Hematopoietic multipotent progenitor cell treated with erythropoietin and hydrocortisone succinate and interleukin-3 and kit ligand, for 17 days (in vitro differentiated cells): ENCODE measurements around the gene RIMKLB.
"Not testable (repeated sequence)": the region's sequence is repeated elsewhere in the genome, so short reads cannot be mapped to it uniquely, and the experiment has no call there.

Source experiments
- DNase-seq: peaks from one replicate; pipeline ENCODE4 v3.0.0-alpha.2; 2015; ENCODE audit warnings: low spot score

The RIMKLB gene

GRCh38 chr12:8779281-8779680, 81.5 kb downstream of the RIMKLB start:
- peak; percentile 41 for DNase-seq

DNA sequence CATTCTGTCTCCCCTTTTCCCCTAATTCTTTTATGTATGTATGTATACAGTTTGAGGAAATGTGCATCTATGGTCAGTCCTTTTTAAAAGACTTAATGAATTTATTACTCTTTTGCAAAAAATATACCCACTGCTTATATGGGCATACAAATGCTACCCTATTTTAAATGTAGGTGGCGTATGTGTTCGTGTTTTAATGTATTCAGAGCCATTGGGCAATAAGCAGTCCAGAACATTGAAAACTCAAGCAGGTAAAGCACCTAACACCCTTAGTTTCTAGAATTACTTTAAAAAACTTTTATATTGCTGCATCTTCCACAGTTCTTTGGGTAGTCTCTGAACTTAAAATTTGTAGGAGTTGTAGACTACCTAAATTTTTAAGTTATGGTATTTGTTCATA, 82.1 kb downstream of the RIMKLB start:
- DNase-seq: peak; percentile 70

- DNase-seq: peak; percentile 83
Observed at GRCh38 chr12:8780389-8780788, 82.6 kb downstream of the RIMKLB start.

DNA sequence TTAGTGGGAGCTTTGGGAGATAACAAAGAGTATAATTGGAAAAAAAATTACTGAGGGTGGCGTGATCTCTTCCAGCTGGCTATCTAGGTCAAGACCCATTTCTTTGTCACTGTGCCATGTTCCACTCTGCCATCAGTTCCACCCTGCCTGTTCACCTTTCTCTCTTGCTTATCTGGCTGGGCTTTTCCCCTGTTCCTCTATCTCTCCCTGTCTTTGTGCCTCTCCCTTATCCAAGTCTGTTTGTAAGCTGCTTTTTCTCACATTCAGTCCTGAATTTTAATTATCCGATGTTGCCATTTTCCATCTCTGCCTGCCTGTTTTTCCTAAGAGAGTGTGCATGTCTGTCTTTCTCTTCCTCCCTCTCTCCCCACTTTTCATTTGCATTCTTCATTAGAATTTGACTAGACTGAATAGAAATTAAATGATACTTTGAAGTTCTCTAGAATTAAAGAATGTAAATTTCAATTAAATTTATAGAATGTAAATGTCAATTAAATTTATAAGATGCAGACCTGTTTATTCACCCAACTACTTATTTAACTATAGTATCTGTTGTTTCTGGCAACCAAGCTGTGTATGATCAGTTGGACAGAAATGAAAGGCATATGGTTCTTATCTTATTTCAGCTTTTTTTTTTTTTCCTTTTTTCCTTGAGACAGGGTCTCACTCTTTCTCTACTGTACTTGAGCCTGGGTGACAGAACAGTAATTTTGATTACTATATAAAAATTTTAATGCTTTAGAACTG, 83.8 kb downstream of the RIMKLB start:
- DNase-seq: peak; percentile 67

DNA sequence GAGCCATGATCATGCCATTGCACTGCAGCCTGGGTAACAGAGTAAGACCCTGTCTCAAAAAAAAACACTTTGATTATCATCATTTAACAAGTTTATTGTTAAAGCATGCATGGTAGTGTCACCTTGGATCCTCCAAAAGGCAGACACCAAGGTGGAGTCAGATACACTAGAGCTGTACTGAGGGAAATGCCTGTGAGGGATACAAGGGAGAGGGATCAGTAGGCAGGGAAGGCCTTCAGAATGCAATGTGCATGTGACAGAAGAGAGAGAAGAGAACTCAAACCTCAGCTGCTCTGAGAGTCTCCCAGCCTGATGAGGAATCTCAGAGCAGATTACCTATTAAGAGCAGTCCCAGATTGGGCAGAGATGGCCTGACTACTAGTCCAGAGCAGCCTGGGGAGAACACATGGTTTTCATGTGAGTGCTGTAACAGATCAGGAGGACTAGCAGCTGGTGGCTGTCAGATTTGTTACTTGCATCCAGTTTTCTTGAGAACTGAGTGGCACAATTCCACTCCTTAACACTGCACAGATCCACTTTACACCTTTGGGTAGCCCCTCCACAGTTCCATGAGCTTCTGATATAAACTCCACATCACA, 86.6 kb downstream of the RIMKLB start:
- DNase-seq: no peak

GRCh38 chr12:8785499-8785898, 87.7 kb downstream of the RIMKLB start:
- DNase-seq: no peak

- not testable (repeated sequence) for DNase-seq
Observed at GRCh38 chr12:8787206-8787605, 89.4 kb downstream of the RIMKLB start.

DNA sequence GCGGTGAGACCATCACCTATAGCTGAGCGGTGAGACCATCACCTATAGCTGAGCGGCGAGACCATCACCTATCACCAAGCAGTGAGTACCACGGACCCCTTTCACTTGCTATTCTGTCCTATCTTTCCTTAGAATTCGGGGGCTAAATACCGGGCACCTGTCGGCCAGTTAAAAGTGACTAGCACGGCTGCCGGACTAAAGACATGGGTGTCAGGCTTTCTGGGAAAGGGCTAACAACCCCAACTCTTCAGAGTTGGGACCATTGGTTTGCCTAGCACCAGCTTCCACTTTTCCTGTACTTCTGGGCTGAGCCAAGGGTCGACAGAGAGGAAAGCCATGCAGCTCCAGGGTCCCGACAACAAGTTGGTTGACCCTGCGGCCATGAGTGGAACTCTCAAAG, 90.9 kb downstream of the RIMKLB start:
- not testable (repeated sequence) for DNase-seq

DNA sequence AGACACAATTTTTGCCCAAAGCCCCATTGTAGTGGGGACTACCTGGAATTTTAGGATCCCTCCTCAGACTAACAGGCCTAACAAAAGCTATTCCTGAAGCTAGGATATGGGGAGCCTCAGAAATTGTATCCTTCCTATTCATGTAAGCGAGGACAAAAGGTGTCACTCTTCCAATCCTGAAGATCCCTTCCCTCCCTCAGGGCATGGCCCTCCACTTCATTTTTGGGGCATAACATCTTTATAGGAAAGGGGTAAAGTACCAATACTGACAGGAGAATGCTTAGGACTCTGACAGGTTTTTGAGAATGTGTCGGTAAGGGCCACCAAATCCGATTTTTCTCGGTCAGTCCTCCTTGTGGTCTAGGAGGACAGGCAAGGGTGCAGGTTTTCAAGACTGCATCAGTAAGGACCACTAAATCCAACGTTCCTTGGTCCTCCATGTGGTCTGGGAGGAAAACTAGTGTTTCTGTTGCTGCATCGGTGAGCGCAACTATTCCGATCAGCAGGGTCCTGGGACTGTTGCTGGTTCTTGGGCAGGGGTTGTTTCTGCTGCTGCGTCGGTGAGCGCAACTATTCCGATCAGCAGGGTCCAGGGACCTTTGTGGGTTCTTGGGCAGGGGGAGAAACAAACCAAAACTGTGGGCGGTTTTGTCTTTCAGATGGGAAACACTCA, 91.7 kb downstream of the RIMKLB start:
- not testable (repeated sequence) for DNase-seq

DNA sequence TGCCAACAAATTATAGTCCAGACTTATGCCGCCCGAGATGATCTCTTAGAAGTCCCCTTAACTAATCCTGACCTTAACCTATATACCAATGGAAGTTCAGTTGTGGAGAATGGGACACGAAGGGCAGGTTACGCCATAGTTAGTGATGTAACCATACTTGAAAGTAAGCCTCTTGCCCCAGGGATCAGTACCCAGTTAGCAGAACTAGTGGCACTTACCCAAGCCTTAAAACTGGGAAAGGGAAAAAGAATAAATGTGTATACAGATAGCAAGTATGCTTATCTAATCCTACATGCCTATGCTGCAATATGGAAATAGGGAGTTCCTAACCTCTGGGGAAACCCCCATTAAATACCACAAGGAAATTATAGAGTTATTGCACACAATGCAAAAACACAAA, 95.4 kb downstream of the RIMKLB start:
- DNase-seq: not testable (repeated sequence)

DNA sequence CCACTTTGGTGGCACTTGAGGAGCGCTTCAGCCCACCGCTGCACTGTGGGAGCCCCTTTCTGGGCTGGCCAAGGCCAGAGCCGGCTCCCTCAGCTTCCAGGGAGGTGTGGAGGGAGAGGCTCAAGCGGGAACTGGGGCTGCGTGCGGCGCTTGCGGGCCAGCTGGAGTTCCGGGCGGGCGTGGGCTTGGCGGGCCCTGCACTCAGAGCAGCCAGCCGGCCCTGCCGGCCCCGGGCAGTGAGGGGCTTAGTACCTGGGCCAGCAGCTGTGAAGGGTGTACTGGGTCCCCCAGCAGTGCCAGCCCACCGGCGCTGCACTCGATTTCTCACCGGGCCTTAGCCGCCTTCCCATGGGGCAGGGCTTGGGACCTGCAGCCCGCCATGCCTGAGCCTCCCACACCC, 96.8 kb downstream of the RIMKLB start:
- not testable (repeated sequence) for DNase-seq

DNA sequence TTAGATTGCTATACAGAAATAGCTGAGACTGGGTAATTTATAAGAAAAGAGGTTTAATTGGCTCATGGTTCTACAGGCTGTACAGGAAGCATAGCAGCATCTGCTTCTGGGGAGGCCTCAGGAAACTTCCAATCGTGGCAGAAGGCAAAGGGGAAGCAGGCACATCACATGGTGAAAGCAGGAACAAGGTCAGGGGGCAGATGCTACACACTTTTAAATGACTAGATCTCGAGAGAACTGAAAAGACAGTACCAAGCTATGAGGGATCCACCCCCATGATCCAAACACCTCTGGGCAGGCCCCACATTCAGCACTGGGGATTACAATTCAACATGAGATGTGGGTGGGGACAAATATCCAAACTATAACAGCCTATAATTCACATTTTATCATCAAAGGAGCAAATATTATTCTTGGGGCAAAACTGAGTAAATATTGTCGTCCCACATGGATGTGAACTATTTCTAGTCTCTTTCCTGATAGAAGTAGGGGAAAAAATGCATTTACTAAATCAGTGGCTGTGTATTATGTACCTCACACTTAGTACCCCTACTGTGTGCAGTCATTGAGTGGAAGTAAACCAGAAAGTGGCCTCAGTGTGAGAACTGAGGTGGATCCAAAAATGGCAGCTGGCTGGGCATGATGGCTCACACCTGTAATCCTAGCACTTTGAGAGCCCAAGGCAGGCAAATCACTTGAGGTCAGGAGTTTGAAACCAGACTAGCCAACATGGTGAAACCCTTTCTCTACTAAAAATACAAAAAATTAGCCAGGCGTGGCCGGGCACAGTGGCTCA, 99.2 kb downstream of the RIMKLB start:
- DNase-seq: no peak

DNA sequence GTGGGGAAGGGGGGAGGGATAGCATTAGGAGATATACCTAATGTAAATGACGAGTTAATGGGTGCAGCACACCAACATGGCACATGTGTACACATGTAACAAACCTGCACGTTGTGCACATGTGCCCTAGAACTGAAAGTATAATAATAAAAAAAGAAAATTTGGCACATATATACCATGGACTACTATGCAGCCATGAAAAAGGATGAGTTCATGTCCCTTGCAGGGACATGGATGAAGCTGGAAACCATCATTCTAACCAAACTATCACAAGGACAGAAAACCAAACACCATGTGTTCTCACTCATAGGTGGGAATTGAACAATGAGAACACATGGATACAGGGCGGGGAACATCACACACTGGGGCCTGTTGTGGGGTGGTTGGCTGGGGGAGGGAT, 103.4 kb downstream of the RIMKLB start:
- DNase-seq: not testable (repeated sequence)

GRCh38 chr12:8804833-8805232, 107.0 kb downstream of the RIMKLB start:
- DNase-seq: not testable (repeated sequence)

- DNase-seq: not testable (repeated sequence)
Observed at GRCh38 chr12:8805487-8805886, 107.7 kb downstream of the RIMKLB start.

DNA sequence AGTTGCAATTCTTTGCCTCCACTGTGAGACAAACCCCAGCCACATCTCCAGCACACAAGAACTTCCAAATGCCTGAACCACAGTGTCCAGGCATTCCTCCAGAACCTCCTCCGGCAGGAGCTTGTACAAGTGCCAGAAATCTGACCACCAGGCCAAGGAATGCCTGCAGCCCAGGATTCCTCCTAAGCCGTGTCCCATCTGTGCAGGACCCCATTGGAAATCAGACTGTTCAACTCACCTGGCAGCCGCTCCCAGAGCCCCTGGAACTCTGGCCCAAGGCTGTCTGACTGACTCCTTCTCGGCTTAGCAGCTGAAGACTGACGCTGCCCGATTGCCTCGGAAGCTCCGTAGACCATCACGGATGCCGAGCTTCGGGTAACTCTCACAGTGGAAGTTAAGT, 109.3 kb downstream of the RIMKLB start:
- DNase-seq: not testable (repeated sequence)

DNA sequence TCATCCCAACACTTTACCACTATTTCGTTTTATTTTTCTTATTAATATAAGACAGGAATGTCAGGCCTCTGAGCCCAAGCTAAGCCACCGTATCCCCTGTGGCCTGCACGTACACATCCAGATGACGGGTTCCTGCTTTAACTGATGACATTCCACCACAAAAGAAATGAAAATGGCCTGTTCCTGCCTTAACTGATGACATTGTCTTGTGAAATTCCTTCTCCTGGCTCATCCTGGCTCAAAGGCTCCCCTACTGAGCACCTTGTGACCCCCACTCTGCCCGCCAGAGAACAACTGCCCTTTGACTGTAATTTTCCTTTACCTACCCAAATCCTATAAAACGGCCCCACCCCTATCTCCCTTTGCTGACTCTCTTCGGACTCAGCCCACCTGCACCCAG, 112.3 kb downstream of the RIMKLB start:
- DNase-seq: not testable (repeated sequence)

DNA sequence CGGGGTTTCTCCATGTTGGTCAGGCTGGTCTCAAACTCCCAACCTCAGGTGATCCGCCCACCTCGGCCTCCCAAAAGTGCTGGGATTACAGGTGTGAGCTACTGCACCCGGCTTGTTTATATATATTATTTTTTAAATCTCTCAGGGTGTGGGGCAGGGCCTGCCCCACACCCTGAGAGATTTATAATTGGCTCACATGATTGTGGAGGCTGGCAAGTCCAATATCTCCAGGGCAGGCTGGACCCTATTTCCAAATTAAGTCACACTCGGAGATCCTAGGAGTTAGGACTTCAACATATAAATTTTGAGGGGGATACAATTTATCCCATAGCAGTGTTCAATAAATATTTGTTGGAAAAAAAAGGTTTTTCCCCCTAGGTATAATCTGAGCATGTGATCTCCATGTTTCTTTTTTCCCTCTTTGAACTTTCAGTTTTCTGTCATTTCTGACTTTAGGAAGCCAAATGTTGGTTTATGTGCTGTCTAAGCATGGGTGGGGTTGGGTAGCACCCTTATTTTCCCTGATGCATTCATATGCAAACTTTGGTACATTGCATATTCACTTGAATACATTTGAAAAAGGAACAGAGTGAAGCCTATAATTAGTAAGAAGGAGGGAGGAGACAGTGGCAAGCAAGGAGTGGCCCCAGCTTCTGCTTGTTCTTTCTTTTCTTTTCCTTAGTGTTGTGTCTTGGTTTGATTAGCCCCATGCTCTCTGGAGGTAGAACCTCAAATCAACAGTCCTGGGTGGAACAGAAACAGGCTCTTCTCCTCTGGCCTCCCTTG, 116.0 kb downstream of the RIMKLB start:
- peak; percentile 49 for DNase-seq

- peak; percentile 78 for DNase-seq
Observed at GRCh38 chr12:8816448-8817050, 118.8 kb downstream of the RIMKLB start.

DNA sequence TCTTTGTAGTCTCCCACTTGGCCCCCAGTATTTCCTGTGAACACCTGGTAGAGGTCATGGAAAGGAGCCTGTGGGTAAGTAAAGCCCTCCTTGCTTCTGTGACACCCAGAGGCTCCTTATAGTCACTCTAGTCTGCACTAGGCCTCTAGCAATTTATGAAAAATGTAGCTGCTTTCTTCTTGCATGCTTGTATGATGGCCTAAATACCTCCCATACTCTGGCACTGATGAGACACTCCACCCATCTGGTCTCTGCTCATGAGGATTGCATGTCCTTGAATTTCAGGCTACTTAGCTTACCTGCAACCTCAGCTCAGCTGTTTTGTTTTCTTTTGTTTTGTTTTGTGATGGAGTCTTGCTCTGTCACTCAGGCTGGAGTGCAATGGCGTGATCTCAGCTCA, 120.1 kb downstream of the RIMKLB start:
- peak; percentile 49 for DNase-seq

DNA sequence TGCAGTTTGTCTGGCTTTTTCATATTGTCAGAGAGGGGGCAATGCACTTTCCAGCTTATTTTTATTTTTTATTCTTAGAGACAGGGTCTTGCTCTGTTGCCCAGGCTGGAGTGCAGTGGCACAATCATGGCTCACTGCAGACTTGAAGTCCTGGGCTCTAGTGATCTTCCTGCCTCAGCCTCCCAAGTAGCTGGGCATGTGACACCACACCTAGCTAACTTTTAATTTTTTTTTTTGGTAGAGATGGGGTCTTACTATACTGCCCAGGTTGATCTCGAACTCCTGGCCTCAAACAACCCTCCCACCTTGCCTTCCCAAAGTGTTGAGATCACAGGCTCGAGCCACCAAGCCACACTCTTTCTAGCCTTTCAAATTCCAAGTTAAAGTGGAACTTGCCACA, 120.7 kb downstream of the RIMKLB start:
- no peak for DNase-seq
